Stimulated activated CD4-positive, alpha-beta T cell treated with anti-CD3 and anti-CD28 coated beads, Interleukin-4, amount 100 ng/mL, for 24 hours (primary cell): Measurements from ENCODE around the gene MAN2A2.

Experiments
- DNase-seq: peaks from one replicate; pipeline ENCODE4 v3.0.0-alpha.2; 2020

The MAN2A2 gene

DNA sequence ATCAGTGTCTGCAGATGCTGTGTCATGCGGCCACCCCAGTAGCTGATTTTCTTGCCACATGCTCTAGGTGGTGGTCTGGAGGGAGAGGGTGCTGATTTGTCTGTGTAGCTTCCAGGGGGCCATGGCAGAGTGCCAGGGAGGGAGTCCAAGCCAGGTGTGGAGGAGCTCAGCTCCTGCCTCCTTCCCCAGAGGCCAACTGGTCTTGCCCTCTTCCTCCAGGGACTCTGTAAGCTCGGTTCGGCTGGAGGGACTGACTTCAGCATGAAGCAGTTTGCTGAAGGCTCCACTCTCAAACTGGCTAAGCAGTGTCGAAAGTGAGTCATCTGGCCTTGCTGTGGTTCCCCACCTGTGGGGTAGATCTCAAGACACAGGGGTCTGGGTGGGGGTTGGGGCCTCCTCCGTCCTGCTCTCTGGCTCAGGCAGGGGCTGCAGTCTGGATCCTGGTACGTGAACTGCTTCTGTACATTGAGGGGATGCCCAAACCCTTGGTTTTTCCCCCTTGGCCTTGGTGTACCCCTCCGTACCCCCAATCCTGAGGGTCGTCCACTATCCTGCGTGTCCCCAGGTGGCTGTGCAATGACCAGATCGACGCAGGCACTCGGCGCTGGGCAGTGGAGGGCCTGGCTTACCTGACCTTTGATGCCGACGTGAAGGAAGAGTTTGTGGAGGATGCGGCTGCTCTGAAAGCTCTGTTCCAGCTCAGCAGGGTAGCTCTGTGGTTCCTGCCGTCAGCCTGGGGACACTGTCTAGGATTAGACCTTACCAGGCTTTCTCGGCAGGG lies 44.7 kb downstream of the MAN2A2 start:
- DNase-seq: no peak

DNA sequence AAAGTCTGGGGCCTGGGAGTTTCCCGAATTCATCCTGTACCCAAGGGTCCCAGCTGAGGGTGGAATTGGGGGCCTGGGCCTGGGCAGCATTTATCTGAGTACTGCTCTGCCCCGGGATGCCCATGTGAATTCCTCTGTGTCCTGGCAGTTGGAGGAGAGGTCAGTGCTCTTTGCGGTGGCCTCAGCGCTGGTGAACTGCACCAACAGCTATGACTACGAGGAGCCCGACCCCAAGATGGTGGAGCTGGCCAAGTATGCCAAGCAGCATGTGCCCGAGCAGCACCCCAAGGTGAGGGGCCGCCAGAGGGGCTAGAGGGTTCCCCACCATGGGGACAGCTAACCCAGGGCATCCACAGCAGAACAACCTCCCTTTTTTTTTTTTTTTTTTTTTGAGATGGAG lies 45.4 kb downstream of the MAN2A2 start:
- DNase-seq: no peak

DNA sequence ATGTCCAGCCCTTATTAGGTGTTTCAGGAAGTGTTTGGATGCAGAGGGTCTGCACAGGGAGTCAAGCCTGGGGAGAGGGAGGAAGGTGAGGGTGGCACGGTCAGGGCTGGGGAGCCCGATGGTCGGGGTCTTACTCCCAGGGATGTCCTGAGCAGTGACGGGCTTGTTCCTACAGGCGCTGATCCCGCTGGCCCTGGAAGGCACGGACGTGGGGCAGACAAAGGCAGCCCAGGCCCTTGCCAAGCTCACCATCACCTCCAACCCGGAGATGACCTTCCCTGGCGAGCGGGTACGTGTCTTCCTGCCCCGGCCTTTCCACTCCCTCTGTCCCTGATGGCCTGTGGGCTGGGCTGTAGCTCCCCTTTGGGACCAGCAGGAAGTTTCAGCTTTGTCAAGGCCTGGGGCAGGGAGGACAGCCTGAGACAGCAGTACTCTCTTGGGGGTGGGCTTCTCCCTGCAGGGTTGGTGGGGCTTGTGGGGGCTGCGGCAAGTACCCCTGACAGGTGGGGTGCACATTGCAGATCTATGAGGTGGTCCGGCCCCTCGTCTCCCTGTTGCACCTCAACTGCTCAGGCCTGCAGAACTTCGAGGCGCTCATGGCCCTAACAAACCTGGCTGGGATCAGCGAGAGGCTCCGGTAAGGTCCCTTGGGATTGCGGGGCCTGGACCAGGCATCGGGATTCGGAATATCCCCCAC lies 47.0 kb downstream of the MAN2A2 start:
- no peak for DNase-seq

DNA sequence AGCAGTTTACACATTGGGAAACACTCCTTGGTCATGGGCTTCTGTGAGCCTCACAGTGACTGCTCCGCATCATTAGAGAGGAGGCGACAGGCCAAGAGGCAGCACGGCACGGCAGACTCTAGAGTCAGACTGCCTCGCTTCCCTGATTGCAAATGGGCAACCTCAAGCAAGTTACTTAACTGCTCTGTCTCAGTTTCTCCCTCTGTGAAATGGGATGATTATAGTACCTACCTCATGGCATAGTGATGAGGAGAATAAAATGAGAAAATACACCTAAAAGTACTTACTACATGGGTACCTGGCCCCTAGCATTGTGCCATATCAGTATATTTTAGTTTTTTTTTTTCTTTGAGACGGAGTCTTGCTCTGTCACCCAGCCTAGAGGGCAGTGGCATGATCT lies 47.6 kb downstream of the MAN2A2 start:
- DNase-seq: no peak

DNA sequence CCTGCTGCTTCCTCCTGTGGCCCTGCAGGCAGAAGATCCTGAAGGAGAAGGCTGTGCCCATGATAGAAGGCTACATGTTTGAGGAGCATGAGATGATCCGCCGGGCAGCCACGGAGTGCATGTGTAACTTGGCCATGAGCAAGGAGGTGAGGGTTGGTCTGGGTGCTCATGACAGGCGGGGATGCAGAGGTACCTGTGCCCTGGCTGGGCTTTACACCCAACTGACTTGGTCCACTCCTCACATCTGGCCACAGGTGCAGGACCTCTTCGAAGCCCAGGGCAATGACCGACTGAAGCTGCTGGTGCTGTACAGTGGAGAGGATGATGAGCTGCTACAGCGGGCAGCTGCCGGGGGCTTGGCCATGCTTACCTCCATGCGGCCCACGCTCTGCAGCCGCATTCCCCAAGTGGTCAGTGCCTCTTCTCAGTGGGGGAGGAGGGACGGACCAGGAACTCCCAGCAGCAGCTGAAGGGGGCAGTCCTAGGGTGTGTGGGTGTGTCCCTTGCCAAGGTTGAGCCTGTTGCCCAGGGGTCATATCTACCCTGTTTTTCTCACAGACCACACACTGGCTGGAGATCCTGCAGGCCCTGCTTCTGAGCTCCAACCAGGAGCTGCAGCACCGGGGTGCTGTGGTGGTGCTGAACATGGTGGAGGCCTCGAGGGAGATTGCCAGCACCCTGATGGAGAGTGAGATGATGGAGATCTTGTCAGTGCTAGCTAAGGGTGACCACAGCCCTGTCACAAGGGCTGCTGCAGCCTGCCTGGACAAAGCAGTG lies 50.0 kb downstream of the MAN2A2 start:
- no peak for DNase-seq

DNA sequence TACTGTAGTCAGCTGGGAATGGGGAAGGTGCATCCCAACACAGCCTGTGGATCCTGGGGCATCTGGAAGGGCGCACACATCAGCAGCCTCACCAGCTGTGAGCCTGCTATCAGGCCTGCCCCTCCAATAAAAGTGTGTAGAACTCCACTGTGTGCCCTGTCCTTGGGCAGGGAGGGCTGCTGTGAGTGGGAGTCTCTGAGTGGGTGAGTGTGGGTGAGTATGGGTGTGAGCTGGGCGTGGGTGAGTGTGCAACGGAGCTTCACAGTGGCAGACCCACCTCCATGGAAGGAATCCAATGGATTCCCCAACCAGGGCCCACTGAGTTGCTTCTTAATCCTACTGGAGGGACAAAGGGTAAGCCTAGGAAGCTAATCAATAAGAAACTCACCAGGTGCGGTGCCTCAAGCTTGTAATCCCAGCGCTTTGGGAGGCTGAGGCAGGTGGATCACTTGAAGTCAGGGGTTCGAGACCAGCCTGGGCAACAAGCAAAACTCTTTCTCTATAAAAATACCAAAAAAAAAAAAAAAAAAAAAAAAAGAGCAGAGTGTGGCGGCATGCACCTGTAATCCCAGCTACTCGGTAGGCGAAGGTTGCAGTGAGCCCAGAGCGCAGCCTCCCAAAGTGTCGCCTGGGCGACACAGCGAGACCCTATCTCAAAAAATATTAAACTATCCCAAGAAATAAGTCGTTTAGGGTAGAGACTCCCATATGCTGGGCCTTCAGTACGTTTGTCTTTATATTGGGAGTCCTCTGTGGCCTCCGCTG lies 51.0 kb downstream of the MAN2A2 start:
- no peak for DNase-seq

DNA sequence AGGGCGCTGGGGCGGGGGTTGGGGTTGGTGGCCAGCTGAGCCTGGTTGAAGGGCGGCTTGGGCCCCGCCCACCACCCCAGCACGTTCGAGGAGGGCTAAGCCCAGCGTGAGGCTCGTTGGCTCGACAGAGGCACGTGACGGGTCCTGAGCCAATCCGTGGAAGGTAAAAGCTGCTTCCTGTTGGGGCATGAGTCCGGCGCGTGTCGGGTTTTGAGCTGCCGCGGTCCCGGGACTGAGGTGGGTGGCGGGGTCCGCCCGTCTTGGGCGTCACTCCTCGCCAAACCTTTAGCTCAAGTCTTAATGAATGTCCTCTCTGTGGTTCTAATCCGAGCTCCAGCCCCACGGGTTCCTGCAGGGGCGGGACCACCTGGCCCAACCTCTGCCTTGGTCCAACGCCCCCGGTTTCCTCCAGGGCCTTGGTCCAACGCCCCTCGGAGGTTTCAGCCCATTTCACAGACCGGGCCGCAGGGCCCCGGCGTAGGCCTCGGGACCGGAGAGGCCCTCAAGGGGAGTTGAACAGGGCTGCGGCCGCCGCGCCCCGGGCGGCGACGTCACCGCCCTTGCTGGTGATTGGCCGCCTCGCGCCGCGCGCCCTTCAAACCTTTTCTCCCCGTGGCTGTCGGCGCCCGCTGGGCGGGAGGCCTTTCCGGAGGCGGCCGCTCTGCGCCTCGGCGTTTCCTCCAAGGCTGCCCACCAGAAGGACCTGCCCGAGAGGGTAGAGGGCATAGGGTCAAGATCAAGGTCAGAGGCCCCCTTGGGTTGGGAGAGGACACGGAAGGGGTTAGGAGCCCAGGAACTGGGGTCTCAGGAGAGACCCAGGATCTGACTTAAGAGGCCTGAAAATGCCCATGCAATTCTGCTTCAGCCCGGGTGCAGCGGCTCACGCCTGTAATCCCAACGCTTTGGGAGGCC lies 51.9 kb downstream of the MAN2A2 start, which contains the start of gene RCCD1:
TSS of gene RCCD1 (plus strand) at position 173 of the 912 bp plus-strand sequence. CDS start 1,851 bp downstream, outside the sequence.
- peak; percentile 91 for DNase-seq

DNA sequence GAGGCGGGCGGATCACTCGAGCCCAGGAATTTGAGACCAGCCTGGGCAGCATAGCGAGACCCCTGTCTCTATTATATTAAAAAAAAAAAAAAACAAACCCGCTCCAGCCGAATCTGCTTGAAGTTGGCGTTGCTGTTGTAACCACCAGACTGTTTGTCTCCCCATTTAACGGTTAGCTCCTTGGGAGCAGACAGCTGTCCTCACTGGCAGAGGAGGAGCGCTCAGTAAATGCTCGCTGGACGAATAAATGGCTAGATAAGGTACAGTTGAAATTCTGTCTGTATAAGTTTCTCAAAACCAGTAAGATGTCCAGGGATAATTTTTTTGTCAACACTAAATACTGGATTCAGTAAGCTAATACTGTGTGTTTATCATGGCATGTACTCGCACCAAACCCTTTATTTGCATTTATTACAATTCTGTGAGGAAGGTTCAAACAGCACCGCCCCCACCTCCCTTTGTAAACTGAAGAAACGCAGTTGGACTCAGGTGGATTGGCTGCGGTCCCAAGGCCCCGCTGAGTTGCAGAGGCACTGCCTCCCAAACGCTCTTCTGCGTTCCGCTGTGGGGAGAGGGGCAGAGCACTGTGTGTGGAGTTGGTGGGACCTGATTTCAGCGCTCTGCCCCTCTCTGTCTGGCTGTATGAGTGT lies 52.6 kb downstream of the MAN2A2 start:
- no peak for DNase-seq

DNA sequence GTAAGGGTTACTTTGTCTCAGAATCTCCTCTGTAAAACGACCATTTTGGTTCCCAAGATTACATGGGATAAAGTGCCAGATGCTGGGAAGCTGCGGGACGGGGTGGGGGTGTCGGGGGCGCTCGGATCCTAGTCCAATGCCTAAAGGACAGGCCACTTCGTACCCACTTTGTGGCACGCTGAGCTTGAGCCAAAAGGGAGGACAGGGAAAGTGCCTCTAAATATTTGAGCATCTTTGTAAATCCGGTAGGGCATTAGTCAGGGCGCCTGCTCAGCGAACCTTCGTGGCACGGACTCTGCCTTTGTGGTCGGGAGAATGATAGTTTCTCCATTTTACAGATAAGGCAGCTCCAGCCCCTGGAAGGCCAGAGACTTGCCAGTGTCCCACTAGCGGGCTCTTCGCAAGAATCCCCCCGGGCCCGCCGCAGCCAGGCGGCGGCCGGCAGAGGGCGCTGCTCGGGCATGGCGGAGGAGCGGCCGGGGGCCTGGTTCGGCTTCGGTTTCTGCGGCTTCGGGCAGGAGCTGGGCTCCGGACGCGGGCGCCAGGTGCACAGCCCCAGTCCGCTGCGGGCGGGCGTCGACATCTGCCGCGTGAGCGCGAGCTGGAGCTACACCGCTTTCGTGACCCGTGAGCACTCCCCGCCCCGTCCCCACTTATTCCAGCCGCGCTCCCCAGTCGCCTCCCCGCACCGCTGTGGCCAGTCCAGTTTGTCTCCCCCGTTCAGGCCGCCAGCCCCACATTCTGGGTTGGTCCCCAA lies 53.4 kb downstream of the MAN2A2 start:
- peak; percentile 62 for DNase-seq

DNA sequence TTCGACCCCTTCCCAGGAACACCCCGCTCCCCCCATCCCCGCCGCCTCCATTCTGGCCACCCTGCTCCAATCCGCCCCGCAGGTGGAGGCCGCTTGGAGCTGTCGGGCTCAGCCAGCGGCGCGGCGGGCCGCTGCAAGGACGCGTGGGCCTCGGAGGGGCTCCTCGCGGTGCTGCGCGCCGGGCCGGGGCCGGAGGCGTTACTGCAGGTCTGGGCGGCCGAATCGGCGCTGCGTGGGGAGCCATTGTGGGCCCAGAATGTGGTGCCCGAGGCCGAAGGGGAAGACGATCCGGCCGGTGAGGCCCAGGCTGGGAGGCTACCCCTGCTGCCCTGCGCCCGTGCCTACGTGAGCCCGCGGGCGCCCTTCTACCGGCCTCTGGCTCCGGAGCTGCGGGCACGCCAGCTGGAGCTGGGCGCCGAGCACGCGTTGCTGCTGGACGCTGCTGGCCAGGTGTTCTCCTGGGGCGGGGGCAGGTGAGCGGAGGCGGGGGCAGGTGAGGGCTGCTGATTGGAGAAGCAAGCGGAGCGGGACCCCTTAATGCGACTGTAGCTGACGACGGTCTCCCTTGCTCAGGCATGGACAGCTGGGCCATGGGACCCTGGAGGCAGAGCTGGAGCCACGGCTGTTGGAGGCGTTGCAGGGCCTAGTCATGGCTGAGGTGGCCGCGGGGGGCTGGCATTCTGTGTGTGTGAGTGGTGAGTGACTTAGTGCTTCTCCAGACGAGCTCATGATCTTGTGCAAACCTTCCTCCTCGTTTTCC lies 54.1 kb downstream of the MAN2A2 start:
- DNase-seq: no peak

DNA sequence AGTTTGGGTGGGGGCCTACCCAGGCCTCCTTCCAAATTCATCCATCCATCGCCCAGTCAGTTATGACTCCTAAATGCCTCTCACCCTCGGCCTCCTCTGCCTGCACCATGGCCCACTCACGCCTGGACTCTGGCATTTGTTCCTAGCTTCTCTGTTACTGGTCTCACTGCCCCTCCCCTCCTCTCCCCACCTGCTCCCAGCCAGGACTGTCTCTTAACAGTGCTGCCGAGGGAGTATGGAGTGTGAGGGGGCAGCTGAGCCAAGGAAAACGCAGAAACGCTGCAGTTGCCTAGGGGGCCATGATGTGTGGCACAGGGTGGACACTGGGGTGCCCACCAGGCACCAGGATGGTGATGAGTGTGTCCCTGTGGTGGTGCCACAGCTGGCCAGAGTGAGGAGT lies 54.7 kb downstream of the MAN2A2 start:
- DNase-seq: no peak

DNA sequence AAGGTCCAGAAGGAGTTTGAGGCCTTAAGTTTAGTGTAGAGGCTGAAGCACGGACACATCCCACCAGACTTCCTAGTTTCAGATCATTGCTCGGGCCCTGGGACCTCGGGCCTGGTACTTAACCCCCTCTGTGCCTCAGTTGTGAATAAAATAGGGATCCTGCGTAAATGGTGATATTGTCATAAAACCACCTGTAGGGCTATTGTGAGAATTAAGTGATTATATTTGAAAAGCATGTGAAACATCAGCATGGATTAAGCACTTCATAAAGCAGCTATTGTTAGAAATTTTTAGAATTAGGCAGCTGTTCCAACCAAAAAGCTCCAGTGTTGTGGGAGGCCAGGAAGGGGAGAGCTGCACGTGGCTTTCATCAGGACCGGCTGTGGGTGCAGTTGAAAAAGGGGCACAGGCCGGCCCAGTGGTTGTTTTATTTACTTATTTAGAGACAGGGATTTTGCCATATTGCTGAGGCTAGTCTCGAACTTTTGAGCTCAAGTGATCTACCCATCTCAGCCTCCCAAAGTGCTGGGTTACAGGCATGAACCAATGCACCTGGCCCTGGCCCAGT lies 56.0 kb downstream of the MAN2A2 start:
- DNase-seq: no peak

DNA sequence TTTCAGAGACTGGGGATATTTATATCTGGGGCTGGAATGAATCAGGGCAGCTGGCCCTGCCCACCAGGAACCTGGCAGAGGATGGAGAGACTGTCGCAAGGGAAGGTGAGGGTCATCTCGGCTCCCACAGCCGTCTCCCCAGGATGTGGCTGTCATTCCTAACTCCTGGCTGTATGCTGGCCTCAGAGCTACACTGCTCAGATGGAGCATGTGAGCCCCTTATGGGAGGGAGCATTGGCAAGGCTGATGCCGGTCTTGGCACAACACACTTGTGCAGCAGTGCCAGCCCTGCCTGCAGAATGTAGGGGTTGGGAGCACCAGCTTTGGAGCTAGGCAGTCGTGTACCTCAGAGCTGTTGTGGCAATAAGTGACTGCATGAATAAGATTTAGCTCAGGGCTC lies 56.8 kb downstream of the MAN2A2 start:
- no peak for DNase-seq

DNA sequence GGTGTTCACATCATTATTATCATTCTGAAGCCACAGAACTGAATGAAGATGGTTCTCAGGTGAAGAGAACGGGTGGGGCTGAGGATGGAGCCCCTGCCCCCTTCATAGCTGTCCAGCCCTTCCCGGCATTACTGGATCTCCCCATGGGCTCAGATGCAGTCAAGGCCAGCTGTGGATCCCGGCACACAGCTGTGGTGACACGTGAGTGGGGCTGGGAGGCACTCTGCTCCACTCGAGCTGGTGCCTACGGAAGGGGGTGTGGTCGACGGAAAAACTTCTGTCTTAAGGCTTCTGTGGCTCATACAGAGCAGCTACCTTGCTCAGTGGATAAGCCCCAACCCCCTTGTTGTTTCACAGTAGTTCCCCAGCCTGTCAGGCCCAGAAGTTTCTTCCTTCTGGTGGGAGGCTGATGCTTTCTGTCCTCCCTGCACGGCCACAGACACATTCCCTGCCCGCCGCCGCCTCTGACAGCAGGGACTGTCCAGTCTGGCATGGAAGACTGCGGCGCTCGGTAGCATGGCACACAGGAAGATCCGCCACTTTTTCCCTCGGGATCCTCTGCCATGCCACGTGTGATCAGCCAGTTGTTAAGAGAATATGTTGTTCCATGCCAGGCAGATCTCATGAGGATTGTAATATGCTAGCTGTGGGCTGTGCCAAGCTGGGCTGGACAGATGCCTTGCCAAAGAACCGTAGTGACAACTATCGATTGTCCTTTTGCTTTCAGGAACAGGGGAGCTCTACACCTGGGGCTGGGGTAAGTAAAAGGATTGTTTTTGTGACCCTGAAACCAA lies 57.4 kb downstream of the MAN2A2 start:
- DNase-seq: no peak

DNA sequence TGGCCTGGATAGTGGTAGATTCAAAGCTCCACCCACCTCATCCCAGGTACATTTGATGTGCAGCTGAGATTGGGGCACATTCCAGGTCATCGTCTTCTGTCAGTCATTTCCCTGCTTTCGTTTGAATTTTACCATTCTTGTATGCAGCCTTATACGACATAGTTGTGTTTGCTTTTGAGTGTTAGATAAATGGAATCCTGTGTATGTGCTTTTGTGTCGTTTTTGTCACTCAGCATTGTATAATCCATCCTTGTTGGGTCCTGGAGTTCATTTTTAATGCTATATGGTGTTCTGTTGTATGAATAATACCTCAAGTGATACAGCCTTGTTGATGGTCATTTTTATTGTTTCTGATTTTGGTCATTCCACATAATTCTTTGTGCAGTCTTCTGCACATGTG lies 58.9 kb downstream of the MAN2A2 start:
- DNase-seq: no peak

DNA sequence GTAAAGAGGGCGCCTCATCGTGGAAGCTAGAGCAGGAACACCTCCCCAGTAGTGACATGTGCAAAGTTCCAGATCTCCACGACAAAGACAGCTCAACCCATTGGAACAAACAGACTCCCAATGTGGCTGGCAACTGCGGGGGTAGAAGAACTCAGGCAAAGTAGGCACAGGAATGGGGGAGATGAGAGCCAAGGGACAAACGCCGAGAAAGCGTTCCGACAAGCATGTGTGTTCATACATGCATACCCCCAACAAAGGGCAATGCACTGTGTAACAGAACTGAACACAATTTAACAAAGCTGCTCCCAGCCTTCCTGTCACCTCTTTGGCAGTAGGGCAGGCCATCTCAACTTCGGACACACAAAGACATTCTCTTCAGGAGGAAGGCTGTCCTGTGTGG lies 63.2 kb downstream of the MAN2A2 start:
- no peak for DNase-seq

DNA sequence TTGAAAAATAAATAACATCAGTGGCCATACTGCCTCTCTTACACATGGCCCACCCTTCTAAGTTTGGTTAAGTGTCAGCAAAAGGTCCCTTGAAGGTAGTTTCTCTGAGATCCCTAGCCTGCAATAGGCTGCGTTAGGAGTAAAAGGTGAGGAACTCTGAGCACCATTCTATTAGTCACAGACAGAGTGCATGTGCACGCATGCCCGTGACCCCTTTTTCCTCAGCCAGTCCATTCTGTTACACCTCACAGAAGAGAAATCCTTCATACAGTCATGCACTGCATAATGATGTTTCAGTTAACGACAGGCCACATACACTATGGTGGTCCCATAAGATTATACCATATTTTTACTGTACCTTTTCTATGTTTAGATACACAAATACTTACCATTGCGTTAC lies 64.1 kb downstream of the MAN2A2 start:
- DNase-seq: no peak

DNA sequence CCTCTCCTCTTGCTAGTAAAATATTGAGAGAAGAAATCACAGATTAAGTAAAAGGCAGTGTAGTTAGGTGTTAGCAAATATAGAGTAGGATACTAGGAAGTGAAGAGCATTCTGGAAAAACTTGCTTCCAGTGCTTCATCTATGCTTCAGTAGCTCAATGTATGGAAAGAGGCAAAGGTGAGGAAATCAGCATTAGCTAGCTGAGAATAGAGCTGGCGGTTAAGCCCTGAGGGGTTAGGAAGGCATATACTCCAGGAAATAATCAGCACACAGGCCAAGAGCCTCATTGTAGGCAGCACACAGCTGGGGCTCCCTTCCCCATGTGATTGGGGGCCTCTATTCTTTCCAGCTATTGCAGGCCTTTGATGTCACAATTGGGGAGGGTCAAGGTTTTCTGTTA lies 65.3 kb downstream of the MAN2A2 start:
- DNase-seq: no peak

DNA sequence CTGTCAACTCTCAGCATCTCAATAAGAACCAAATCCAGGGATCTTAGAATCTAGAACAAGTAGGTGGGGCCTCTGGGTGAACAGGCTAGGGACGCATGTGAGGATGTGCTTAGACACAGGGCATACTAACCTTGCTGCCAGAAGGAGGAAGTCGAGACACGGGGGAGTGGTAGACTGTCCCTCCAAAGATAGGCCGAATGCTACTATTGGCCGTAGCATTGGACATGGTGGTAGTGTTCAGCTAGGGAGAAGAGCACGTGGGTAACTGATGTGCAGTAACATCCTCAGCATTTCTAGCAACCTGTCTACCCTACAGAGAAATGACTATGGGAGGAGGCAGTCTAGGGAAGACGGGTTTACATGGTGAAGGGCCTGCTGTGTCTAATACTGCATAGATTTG lies 67.2 kb downstream of the MAN2A2 start:
- DNase-seq: no peak
